Measurements from ENCODE around the gene VWA3B.

DNA sequence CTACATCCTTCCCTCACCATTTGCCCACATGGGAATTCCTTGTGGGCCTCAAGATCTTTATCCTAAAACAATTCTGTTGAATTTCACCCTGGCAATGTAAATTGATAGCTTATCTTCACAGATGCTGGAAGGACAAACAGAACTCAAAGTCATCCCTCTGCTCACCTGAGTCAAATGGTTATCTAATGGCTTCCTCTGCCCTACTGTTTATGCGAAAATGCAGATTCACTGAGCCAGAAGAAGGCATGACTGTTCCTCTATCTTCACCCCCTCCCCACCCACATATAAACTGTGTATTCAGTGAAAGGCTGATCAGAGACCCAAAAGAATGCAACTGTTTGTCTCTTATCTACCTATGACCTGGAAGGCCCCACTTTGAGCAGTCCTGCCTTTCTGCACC lies 43.9 kb upstream of the VWA3B start:
- TF ChIP-seq, protein P1, sequence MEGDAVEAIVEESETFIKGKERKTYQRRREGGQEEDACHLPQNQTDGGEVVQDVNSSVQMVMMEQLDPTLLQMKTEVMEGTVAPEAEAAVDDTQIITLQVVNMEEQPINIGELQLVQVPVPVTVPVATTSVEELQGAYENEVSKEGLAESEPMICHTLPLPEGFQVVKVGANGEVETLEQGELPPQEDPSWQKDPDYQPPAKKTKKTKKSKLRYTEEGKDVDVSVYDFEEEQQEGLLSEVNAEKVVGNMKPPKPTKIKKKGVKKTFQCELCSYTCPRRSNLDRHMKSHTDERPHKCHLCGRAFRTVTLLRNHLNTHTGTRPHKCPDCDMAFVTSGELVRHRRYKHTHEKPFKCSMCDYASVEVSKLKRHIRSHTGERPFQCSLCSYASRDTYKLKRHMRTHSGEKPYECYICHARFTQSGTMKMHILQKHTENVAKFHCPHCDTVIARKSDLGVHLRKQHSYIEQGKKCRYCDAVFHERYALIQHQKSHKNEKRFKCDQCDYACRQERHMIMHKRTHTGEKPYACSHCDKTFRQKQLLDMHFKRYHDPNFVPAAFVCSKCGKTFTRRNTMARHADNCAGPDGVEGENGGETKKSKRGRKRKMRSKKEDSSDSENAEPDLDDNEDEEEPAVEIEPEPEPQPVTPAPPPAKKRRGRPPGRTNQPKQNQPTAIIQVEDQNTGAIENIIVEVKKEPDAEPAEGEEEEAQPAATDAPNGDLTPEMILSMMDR (IDR thresholded peaks at IDR 0.05) = no peak
- TF ChIP-seq POLR2A (IDR thresholded peaks at IDR 0.05) = no peak
